SK-N-DZ (cell line): Measurements from ENCODE around the gene SLC27A2. TPM values are rescaled to one million over a fixed set of nuclear protein-coding genes. Genes with fewer than 3 reads are reported as not detected.
A peak's percentile ranks its signal among the peaks of the same experiment; 100 is the strongest.
"Not testable (repeated sequence)": the region's sequence is repeated elsewhere in the genome, so short reads cannot be mapped to it uniquely, and the experiment has no call there.

Experiments used
- DNase-seq: peaks from one replicate; pipeline ENCODE4 v3.0.0-alpha.2; 2015; ENCODE audit warnings: low spot score
- polyA plus RNA-seq, 2 experiments: library from polyadenylated mRNA; depleted of rRNA; stranded (reverse); fragments of >200 nt; gene quantifications; 2 replicates each; pipeline ENCODE4 v1.2.3, GENCODE V29; 2014

SLC27A2 gene
- 2.2 and 9.9 TPM in 2 replicates for polyA plus RNA-seq (2014; cell fraction: cytosol; rRNA removed)
- polyA plus RNA-seq (2014; cell fraction: nucleus; rRNA removed): 1.1 and 1.2 TPM in 2 replicates

GRCh38 chr15:50181969-50182218 lies at the start of gene SLC27A2:
TSS of gene SLC27A2 (plus strand) at chr15:50182196. CDS start at chr15:50182428, 232 bp downstream.
- no peak for DNase-seq

GRCh38 chr15:50132251-50132984 lies 49.6 kb upstream of the SLC27A2 start:
- not testable (repeated sequence) for DNase-seq

GRCh38 chr15:50134524-50135024 lies 47.4 kb upstream of the SLC27A2 start:
- no peak for DNase-seq

GRCh38 chr15:50135031-50135551 lies 46.9 kb upstream of the SLC27A2 start:
- DNase-seq: no peak

GRCh38 chr15:50137330-50137761 lies 44.6 kb upstream of the SLC27A2 start:
- no peak for DNase-seq

- DNase-seq: no peak
Measured at GRCh38 chr15:50137893-50138292, 44.1 kb upstream of the SLC27A2 start.

- DNase-seq: no peak
Measured at GRCh38 chr15:50138391-50138790, 43.6 kb upstream of the SLC27A2 start.

- peak; percentile 32 for DNase-seq
Measured at GRCh38 chr15:50140098-50140497, 41.9 kb upstream of the SLC27A2 start.

GRCh38 chr15:50140983-50141382 lies 41.0 kb upstream of the SLC27A2 start:
- no peak for DNase-seq

- DNase-seq: no peak
Measured at GRCh38 chr15:50141856-50142255, 40.1 kb upstream of the SLC27A2 start.

GRCh38 chr15:50143255-50143860 lies 38.6 kb upstream of the SLC27A2 start:
- no peak for DNase-seq

- DNase-seq: no peak
Measured at GRCh38 chr15:50144341-50145120, 37.5 kb upstream of the SLC27A2 start.

GRCh38 chr15:50145451-50145872 lies 36.5 kb upstream of the SLC27A2 start:
- DNase-seq: peak; percentile 66

GRCh38 chr15:50146632-50147031 lies 35.4 kb upstream of the SLC27A2 start:
- DNase-seq: no peak

GRCh38 chr15:50148362-50148963 lies 33.5 kb upstream of the SLC27A2 start:
- peak; percentile 50 for DNase-seq

GRCh38 chr15:50149090-50149489 lies 32.9 kb upstream of the SLC27A2 start:
- no peak for DNase-seq

- DNase-seq: no peak
Measured at GRCh38 chr15:50150349-50150748, 31.6 kb upstream of the SLC27A2 start.

GRCh38 chr15:50150851-50151250 lies 31.1 kb upstream of the SLC27A2 start:
- DNase-seq: no peak

- no peak for DNase-seq
Measured at GRCh38 chr15:50151476-50151875, 30.5 kb upstream of the SLC27A2 start.

GRCh38 chr15:50158236-50158635 lies 23.8 kb upstream of the SLC27A2 start:
- DNase-seq: not testable (repeated sequence)

GRCh38 chr15:50162969-50163718 lies 18.9 kb upstream of the SLC27A2 start:
- no peak for DNase-seq
